Dermis microvascular lymphatic vessel endothelial cell (primary cell): Measurements from ENCODE around the gene CYB561D2. TPM values are rescaled to one million over a fixed set of nuclear protein-coding genes. Genes with fewer than 3 reads are reported as not detected.
"Not testable (repeated sequence)": the region's sequence is repeated elsewhere in the genome, so short reads cannot be mapped to it uniquely, and the experiment has no call there.

Source experiments
- DNase-seq, 2 donors: peaks; one replicate each; pipeline versions ENCODE4 v3.0.0 to v3.0.0-alpha.2; 2010; ENCODE audit warnings: low read depth in 2 of 2
- total RNA-seq: library from RNA; depleted of rRNA; stranded (reverse); fragments of >200 nt; gene quantifications from 2 replicates; pipeline ENCODE4 v1.2.1, GENCODE V29; 2014

The CYB561D2 gene, protein sequence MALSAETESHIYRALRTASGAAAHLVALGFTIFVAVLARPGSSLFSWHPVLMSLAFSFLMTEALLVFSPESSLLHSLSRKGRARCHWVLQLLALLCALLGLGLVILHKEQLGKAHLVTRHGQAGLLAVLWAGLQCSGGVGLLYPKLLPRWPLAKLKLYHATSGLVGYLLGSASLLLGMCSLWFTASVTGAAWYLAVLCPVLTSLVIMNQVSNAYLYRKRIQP
- total RNA-seq: 18.9 and 23.9 TPM in 2 replicates

DNA sequence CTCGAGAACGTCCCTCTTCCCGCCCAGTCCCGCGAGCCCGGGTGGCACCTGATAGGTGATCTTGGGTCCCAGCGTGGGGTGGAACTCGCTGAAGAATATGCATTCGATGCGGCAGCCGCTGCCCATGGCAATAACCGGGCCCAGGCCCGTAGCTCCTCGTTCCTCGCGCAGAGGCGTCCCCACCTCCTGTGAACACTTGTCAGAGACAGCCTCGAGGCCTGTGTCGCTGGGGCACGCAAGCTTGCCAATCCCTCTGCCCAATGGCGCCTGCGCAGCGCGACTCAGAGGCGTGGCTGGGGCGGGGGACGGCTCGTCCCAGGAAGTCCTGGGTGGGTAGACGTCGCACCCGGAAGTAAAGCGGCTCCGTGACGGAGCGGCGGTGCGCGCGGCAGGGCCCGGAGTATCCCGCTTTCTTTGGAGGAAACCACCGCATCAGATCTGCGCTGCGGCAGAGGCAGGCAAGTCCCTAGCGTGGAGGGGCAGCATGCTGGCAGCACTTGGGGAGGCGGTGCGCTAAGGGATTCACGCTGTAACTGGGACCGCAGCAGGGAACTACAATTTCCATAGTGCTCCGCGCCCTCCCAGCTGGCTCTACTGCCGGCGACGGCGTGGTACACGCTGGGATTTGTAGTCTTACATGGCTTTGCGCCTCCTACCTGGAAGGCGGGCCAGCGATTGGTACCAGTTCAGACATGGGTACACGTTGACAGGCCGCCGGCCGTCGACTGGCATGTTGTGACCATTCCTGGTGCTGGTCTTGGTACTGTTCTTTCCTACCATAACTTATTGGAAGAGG is at the start of gene CYB561D2, which contains the start of gene NPRL2:
TSS of gene CYB561D2 (plus strand) at position 336 of the 796 bp plus-strand sequence. CDS start 572 bp downstream, outside the sequence.
TSS of gene NPRL2 (minus strand) at position 249 of the 796 bp plus-strand sequence. CDS start at position 126, 123 bp downstream.
- peak; percentile 86 to 96 for DNase-seq

DNA sequence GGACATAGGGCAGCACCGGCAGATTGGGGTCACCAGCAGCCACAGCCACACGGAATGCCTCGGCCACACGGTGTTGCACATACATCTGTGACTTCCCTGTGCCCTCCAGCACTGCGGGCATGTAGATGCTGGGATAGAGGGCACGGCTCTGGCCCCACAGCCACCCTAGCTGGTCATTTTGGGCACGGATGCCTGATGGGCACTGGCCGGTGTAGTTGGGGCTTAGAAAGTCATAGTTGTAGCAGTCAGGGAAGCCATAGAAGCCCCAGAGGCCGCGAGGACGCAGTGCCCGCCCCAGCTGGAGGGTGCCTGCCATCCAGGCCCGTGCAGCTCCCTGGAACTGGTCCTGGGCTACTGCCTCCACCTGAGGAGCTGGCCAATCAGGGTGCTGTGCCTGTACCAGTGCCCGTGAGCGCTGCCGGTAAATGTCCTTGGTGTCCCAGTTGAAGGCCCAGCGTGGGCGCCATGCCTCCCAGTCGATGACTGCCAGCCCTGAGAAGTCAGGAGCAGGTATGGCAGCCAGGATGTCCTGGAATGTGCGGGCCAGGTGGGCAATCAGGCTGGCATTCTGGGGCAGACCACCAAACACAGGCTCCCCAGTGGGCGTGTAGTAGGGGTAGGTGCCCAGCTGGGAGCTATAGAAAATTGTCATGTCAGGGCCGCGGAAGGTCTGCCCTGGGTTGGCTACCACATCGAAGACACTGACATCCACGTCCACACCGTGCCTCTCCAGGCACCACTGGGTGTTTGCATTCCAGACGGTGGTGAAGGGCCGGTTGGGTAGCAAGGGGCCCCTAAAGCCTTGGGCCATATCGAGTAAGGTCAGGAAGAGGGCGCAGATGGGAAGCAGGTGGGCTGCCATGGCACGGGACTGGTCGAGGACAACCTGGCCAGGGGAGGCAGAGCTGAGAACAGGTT is 48.3 kb upstream of the CYB561D2 start:
- no peak for DNase-seq

DNA sequence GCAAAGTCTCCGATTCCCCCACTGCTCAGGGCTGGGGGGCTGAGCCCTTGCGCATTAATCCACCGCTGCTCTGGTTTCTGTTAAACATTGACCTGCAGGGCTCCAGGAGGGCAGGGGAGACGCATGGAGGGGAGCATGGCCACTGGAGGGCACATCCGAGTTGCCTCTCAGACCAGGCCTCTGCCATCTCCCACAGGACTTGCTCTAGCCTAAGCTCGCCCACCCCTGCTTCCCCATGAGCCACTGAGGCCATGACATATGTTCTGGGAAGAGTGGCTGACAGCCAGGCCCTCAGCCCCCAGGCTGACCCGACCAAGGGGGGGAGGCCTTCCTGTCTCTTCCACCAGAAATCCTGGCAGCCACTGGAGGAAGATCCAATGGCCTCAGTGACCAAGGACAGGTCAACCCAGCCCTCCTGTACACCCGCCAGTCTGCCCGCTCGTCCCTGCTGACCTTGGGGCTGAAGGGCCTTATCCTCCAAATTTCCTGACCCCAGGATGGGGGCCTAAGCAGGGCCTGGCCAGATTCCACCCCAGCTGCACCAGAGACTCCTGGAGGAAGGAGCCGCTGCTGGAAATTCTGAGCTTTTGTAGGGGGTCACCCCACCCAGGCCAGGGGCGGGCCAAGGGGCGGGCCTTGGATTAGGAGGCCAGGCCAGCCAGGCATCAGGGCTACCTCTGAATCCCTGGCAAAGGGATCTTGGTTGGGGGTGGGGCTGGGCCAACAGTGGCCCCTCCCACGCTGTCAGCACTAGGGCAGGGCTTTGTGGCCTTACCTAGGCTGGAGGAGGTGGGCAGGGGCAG is 47.4 kb upstream of the CYB561D2 start, which contains the start of gene HYAL1:
TSS of gene HYAL1 (minus strand) at position 562 of the 803 bp plus-strand sequence. CDS start 618 bp downstream, outside the sequence.
- peak; percentile 52 to 63 for DNase-seq

DNA sequence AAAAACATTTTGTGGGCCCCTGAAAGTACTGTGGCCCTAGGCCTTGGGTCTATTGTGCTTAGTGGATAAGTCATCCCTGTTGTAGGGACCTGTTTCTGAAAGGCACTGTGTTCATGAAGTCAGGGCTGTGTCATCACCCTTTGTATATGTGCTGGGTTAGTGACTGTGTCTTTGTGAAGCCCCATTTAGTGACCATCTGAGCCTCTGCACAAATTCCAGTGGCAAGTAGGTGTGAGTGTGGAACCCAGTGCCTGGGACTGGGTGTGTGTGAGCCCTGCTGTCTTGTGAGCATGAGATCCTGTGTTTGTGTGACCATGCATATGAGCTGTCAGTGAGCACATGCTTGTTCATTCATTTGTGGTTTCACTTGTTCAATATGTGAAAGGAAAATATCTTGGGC is 46.1 kb upstream of the CYB561D2 start:
- no peak for DNase-seq

DNA sequence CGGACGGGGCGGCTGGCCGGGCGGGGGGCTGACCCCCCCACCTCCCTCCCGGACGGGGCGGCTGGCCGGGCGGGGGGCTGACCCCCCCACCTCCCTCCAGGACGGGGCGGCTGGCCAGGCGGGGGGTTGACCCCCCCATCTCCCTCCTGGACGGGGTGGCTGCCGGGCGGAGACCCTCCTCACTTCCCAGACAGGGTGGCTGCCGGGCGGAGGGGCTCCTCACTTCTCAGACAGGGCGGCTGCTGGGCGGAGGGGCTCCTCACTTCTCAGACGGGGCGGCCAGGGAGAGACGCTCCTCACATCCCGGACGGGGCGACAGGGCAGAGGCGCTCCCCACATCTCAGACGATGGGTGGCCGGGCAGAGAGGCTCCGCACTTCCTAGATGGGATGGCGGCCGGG is 38.6 kb upstream of the CYB561D2 start:
- DNase-seq: not testable (repeated sequence)

DNA sequence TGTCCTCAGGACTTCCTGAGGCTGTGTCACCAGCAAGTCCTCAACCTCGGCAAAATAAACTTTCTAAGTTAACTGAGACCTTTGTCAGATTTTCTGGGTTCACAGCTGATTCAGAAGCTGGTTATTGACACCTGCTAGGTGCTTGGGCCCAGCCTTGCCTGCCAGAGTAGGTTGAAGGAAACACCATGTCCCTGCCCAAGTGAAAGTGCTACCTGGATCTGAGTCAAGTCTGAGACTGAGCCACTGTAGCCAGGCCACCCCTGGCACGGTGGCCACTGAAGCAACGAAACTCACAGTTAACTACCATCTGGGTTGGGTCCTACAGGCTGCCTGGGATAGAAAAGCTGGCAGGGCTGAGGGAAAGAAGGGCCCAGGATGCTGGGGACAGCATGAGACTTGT is 36.3 kb upstream of the CYB561D2 start:
- DNase-seq: no peak

DNA sequence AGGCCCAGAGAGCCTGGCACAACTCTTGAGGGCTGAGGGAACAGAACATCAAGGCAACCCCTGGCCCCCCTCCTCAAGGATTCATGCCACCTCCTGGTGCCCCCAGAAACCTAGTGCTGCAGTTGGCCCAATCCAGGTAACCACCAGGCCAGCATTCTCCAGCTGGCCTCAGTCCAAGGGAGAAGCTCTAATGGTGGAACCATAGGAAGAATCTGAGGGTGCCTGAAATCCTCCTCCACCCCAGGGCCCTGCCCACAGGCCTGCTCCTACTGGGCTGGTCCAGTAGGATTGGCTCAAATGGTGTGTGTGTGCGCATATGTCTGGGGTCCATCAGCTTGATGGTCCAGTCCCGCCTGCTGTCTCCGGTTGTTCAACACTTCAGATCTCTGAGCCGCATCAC is 35.8 kb upstream of the CYB561D2 start:
- no peak for DNase-seq

DNA sequence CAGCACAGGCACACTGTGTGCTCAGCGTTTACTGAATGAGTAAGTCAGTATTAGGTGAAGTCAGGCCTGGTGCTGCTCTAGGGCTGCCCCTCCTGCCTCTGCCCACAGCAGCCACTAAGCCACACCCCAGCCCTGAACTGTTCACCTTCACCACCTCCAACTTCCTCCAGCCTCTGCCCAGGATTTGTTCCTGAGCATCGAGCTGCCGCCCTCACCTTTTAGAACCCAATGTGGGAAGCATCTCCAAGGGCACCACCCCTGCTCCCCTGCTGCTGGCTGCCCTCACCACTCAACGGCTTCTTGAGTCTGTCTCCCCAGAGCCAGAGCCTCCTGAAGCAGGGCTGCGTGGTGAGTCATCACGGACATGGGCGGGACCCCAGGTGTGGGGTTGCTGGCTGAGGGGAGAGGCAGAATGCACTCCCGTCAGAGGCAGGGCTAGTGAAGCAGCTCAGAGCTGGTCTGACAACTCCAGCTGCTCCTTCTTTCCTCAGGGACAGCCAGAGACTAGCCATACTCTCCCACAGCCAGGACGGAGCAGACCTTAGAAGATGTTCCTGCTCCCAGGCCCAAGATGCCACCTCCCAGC is 33.9 kb upstream of the CYB561D2 start:
- DNase-seq: peak in 1 of 2 donors; percentile 62

DNA sequence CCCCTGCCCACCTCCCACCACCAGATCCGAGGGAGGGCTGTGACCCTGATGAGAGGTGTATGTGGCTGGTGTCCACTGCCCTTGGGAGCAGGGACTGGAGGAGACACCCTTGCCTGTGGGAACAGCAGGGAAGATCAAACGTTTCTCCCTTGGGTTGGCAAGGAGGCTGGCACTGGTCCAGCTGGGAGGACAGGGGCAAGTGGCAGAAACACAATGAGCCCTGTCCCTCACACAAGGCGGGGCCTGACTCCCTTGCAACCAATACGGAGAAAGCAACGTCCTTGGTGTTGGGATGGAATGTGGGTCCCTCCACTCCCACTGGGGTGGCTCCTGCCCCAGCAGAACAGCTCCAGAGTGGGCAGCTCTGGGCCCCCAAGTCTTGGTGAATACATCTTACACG is 33.4 kb upstream of the CYB561D2 start:
- DNase-seq: no peak

DNA sequence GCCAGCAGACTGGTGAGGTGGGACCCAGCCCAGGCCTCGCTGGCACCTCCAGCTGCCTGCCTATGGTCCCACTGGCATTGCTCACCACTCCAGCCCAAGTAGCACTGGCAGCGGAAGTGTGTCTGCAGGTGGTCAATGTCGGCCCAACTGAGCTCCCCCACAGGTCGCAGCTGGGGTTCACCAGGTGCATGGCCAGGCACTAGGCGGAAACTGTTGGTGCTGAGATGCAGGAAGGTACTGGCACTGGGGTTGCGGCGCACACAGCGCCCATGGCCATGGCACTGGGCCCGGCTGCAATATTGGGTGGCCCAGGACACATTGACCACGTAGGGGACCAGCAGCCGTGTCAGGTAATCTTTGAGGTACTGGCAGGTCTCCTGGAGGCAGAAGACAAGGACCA is 32.5 kb upstream of the CYB561D2 start:
- no peak for DNase-seq

DNA sequence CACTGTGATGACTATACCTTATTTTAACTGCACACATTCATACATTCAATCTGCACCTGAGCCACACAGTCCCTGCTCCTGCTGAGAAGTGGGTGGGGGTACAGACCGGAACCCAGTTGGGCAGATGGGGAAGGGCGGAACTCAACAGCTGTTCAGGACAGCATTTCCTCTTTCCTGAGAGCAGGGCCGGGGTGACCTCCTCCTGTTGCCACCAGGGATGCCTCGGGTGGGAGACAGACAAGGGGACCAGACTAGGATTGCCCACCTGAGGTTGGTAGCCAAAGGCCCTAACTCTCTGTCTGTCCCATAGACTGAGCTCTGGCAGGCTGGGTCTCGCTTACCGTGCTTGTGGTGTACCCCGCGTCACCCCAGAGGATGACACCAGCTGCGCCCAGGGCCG is 32.0 kb upstream of the CYB561D2 start:
- DNase-seq: no peak

DNA sequence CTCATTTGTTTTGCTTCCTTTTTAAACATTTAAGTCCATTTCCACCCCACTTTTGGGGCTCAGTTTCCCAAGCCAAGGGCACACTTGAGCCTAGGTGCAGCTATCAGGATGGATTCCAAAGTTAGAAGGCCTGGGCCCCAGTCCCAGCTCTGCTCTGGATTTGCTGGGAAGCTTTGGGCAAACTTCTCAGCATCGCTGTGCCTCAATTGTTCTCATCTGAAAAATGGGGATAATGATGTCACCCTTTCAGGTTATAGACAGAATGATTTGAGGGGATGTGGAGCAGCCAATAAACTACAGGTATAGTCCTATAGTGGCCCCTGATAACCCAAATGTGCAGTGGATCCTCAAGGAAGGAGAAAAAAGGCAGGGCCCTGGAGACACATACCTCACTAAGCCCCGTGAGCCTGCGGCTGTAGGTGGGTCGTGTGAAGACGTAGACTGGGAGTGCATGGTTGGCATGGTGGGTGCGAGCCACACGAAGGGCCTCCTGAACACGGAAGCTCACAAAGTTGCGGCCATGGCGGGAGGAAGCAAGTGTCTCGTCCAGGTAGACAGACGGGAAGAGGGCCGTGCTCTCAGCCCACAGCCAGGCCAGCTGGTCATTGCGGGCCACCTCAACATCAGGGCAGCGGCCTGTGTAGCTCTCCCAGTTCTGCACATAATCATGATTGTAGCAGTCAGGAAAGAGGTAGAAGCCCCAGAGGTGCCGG is 31.3 kb upstream of the CYB561D2 start:
- no peak for DNase-seq

DNA sequence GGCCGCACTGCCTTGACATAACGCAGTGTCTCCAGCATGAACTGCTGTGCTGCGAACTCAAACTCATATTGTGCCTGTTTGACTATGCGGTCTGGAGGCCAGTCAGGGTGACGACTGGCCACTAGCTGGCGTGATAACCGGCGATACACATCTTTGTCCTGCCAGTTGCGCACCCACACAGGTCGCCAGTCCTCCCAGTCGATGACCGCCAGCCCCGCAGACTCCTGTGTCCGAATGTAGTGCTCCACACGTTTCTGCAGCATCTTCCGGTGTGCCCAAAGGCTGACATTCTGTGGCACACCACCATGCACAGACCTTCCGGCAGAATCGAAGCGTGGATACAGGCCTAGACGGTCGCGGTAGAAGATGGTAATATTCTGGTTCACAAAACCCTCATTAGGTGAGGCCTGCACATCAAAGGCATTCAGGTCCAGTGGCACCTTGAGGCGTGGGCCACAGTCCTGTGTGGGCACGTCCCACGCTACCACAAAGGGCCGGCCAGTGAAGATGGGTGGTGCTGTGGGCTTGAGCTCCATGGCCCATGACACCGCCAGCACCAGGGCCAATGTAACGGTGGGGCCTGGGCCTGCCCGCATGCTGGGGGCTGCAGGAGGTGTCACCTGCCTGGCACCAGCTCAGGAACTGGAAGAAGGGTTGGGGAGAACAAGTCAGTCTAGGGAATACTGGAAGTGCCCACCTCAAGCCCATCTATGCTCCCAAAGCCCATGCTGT is 30.6 kb upstream of the CYB561D2 start:
- DNase-seq: peak in 1 of 2 donors; percentile 60

DNA sequence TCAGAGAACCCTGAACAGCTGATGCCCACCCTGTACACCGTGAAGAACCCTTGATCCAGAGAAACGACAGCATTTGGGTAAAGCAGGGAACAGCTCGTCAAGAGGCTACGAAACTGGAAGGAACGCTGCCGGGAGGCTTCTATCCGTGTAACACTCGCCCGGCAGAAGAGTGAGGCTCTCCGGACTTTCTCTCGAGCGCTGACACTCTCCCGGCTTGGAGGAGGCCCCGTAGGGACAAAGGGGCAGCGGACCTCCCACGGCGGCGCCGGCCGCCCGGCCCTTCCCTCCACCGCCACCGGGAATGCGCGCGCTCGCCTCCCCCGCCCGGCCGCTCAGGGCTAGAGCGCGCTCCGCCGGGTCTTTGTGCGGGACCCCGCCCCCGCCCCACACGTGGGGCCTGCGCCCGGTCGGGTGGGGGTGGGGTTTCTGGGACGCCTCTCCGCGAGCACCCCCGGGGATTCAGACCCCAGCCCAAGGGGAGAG is 29.8 kb upstream of the CYB561D2 start:
- peak in 1 of 2 donors; percentile 76 for DNase-seq

DNA sequence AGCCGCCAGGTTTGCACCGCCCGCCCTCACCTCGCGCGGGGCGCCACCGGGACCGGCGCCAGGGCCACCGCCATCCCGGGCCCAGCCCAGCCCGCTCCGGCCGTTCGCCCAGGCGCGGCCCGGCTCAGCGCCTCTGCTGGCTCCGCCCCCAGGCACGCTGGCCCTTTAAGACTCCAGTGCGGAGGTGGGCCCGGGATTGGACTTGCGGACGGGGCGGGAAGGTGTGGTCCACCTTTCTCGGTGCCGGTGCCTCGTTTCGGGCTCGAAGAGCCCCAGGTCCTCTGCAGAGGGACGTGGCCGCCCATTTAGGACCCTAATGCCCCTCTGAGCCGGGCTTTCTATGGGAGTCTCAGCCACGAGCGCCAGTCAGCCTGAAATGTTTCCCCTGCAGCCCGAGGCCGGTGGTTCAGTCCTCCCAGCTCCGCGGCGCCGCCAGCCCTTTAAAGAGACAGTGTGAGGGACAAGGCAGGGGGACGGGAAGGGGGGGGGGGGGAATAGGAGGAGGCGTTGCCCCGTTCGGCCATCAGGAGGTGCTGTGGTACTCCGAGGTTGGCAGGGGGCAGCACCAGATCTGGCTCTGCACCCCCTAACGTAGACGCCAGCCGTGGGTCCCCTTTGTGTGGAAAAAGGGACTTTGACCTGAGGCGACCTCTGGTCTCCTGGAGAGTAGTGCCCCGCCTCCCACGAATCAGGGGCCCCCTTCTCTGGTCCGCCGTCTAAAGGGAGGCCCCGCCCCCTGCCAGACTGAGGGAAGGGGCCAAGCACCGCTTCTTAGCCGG is 29.1 kb upstream of the CYB561D2 start:
- peak; percentile 70 to 91 for DNase-seq

DNA sequence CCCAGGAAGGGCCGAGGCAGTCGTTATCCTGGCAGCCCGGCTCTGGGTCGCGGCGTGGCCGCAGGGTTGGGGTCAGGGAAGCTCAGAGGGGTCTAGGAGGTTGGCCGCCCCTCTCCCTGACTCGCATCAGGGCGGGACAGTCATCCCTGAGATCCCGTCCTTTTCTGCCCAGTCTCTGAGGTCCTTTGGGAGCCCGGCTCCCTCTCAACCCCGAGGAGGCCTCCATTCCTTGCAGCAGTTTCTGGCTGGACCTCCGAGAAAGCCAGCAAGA is 28.6 kb upstream of the CYB561D2 start:
- no peak for DNase-seq

DNA sequence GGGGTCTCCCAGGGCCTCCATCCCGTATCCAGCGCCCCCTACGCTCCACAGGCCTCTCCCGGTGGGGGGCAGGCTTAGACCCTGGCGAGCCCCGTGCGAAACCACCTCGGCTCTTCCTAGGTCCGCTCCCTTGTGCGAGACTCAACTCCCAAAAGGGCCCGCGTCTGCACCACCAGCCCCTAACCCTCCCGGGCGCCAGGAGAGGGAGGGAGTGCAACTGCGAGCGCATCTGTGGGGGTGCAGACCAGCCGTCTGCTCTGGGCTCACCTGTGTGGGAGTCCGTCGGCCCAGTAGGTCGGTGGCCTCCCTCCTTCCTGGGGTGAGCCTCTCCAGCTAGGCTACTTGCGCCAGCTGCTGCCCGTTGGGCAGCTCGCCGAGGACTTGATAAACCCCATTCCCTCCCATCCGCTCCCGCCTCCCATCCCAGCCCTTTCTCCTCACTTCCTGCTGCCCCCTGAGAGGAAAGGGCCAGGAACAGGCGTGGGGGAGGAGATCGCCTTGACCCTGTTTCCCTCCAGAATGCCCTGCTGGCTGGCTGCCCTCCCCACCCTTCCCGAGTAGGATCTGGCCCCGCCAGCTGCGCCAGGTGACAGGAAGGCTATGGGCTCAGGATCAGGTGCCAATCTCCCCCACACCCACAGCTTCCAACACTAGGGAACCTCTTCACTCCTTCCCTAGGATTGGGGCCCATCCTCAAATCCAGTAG is 28.1 kb upstream of the CYB561D2 start, which contains the start of gene HYAL2:
TSS of gene HYAL2 (minus strand) at position 360 of the 706 bp plus-strand sequence. CDS start 2,256 bp downstream, outside the sequence.
- peak; percentile 85 to 86 for DNase-seq
